ENCODE measurements around the gene SERPINB2.

SERPINB2 gene

GRCh38 chr18:63887424-63887823 is at the start of gene SERPINB2:
Gene SERPINB2, plus strand, starts transcription at chr18:63887705. Its CDS starts 3,740 bp downstream, at chr18:63891445.
- H3K36me3 Mint-ChIP-seq (ENCODE audit: low read depth): no peaks in the 10 kb centered on the region
- no peak for DNase-seq
- no peak within 1 kb of the TSS for H3K27ac Mint-ChIP-seq
- no peaks in the 10 kb centered on the region for H3K9me3 Mint-ChIP-seq
- peaks cover 5% of the 10 kb centered on the region for H3K4me1 Mint-ChIP-seq
- no peak for TF ChIP-seq CTCF (IDR thresholded peaks at IDR 0.05)
- H3K4me3 Mint-ChIP-seq: no peak within 1 kb of the TSS
- no peaks in the 10 kb centered on the region for H3K27me3 Mint-ChIP-seq (ENCODE audit: low read depth, poor library complexity)

- Mint-ChIP-seq H3K4me3 (no peak overlapping the region), H3K27me3 (ENCODE audit: low read depth, poor library complexity) (peaks cover 24% of the 10 kb centered on the region), H3K27ac (no peak overlapping the region), H3K9me3 (no peaks in the 10 kb centered on the region), H3K4me1 (no peaks in the 10 kb centered on the region), H3K36me3 (ENCODE audit: low read depth) (no peaks in the 10 kb centered on the region)
- no peak for DNase-seq
- no peak for TF ChIP-seq CTCF (IDR thresholded peaks at IDR 0.05)
Observed at GRCh38 chr18:63843008-63843407, 44.5 kb upstream of the SERPINB2 start.

GRCh38 chr18:63844254-63844653 is 43.3 kb upstream of the SERPINB2 start:
- Mint-ChIP-seq H3K9me3 (no peaks in the 10 kb centered on the region), H3K4me3 (no peak overlapping the region), H3K27ac (no peak overlapping the region), H3K4me1 (no peaks in the 10 kb centered on the region), H3K36me3 (ENCODE audit: low read depth) (no peaks in the 10 kb centered on the region), H3K27me3 (ENCODE audit: low read depth, poor library complexity) (peaks cover 24% of the 10 kb centered on the region)
- no peak for DNase-seq
- TF ChIP-seq CTCF (IDR thresholded peaks at IDR 0.05): peak; percentile 52

GRCh38 chr18:63848159-63848558 is 39.3 kb upstream of the SERPINB2 start:
- H3K4me3 Mint-ChIP-seq: no peak overlapping the region
- DNase-seq: peak; percentile 8
- H3K9me3 Mint-ChIP-seq: no peaks in the 10 kb centered on the region
- H3K27me3 Mint-ChIP-seq (ENCODE audit: low read depth, poor library complexity): peaks cover 14% of the 10 kb centered on the region
- no peaks in the 10 kb centered on the region for H3K4me1 Mint-ChIP-seq
- H3K36me3 Mint-ChIP-seq (ENCODE audit: low read depth): no peaks in the 10 kb centered on the region
- H3K27ac Mint-ChIP-seq: no peak overlapping the region
- TF ChIP-seq CTCF (IDR thresholded peaks at IDR 0.05): peak; percentile 53

GRCh38 chr18:63850020-63850419 is 37.5 kb upstream of the SERPINB2 start:
- Mint-ChIP-seq H3K27me3 (ENCODE audit: low read depth, poor library complexity) (peaks cover 13% of the 10 kb centered on the region), H3K27ac (no peak overlapping the region), H3K4me3 (no peak overlapping the region), H3K9me3 (peaks cover 2% of the 10 kb centered on the region), H3K4me1 (no peaks in the 10 kb centered on the region), H3K36me3 (ENCODE audit: low read depth) (no peaks in the 10 kb centered on the region)
- peak; percentile 33 for DNase-seq
- peak; percentile 47 for TF ChIP-seq CTCF (IDR thresholded peaks at IDR 0.05)

GRCh38 chr18:63850636-63851035 is 36.9 kb upstream of the SERPINB2 start:
- Mint-ChIP-seq H3K36me3 (ENCODE audit: low read depth) (no peaks in the 10 kb centered on the region), H3K4me1 (no peaks in the 10 kb centered on the region), H3K4me3 (no peak overlapping the region), H3K27me3 (ENCODE audit: low read depth, poor library complexity) (peaks cover 14% of the 10 kb centered on the region), H3K9me3 (peaks cover 4% of the 10 kb centered on the region), H3K27ac (no peak overlapping the region)
- no peak for DNase-seq
- no peak for TF ChIP-seq CTCF (IDR thresholded peaks at IDR 0.05)
